Omental fat pad (tissue), 4 donors: ENCODE data around the gene DIP2B. TPM values are rescaled to one million over a fixed set of nuclear protein-coding genes. Genes with fewer than 3 reads are reported as not detected.

Source experiments
- ATAC-seq: fragments of 150-250 bp; one replicate; pipeline ENCODE4 v1.9.1; 2016; ENCODE audit warnings: mild to moderate bottlenecking, moderate library complexity; ENCODE audit not compliant: low FRiP score
- DNase-seq: peaks from one replicate; pipeline ENCODE4 v3.0.0-alpha.2; 2019; ENCODE audit warnings: low spot score
- total RNA-seq, 4 donors: library from RNA; depleted of rRNA; stranded (reverse); fragments of >200 nt; gene quantifications; one replicate each; pipeline ENCODE4 v1.1.0, GENCODE V29; 2016
- TF ChIP-seq, protein P1 (sequence below), 3 donors: fragments of 450-650 bp; IDR thresholded peaks; one replicate each; pipeline ENCODE4 v1.5.1; 2016 to 2017; ENCODE audit warnings: antibody characterized with exemption in 3 of 3, mild to moderate bottlenecking in 3 of 3, moderate library complexity in 2 of 3

DIP2B gene
- total RNA-seq, 4 donors from 2014 or later = 21.1 to 35.2 (median 24.4) TPM

DNA sequence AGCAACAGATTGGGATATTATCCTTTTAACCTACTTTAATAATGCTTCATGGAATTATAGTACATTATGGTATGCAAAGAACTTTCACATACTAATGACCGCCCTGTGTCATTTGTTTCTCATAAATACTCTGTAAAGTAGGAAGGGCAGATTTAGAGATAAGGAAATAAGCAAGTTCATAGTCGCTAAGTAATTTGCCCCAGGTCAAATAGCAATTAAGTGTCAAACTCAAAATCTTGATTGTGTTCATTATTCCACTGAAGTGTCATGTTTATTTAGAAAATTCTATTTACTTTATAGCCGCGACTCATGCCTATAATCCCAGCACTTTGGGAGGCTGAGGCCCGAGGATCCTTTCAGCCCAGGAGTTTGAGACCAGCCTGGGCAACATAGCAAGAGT, 160.4 kb downstream of the DIP2B start:
- ATAC-seq = no peak
- TF ChIP-seq, protein P1, sequence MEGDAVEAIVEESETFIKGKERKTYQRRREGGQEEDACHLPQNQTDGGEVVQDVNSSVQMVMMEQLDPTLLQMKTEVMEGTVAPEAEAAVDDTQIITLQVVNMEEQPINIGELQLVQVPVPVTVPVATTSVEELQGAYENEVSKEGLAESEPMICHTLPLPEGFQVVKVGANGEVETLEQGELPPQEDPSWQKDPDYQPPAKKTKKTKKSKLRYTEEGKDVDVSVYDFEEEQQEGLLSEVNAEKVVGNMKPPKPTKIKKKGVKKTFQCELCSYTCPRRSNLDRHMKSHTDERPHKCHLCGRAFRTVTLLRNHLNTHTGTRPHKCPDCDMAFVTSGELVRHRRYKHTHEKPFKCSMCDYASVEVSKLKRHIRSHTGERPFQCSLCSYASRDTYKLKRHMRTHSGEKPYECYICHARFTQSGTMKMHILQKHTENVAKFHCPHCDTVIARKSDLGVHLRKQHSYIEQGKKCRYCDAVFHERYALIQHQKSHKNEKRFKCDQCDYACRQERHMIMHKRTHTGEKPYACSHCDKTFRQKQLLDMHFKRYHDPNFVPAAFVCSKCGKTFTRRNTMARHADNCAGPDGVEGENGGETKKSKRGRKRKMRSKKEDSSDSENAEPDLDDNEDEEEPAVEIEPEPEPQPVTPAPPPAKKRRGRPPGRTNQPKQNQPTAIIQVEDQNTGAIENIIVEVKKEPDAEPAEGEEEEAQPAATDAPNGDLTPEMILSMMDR (IDR thresholded peaks at IDR 0.05) = no peak
- DNase-seq = no peak

DNA sequence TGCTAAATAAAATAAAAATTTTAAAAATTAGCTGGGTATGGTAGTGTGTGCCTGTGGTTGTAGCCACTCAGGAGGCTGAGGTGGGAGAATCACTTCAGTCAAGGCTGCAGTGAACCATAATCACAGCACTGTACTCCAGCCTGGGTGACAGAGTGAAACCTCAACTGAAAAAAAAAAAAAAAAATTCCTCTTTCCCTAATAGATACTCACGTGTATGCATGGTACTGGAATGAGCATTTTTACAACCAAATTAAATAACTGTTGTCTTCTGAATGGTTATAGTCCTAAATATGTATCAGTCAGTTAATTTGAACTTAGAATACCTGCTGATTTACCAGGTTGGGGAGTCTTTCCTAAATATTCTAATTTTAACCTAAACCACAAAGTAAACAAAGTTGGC, 160.8 kb downstream of the DIP2B start:
- ATAC-seq = no peak
- TF ChIP-seq, protein P1 (IDR thresholded peaks at IDR 0.05) = no peak
- DNase-seq = no peak

DNA sequence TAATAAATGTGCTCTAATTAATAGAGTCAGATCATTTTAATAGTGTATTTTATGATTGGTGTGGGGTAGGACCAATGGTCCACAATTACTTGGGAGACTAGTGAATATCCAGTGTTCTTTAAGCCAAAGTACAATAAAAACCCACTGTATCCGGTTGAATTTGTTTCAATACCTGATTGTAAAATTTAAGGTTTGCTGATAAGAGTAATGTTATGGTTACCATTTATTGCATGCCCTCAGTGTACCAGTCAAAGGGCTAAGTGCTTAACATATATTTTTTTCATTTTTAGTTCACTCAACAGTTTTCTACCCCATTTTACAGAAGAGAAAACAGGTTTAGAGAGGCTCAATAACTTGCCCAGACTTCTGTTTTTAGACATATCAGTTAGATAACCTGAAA, 161.2 kb downstream of the DIP2B start:
- TF ChIP-seq, protein P1 (IDR thresholded peaks at IDR 0.05) = no peak
- no peak for ATAC-seq
- no peak for DNase-seq

DNA sequence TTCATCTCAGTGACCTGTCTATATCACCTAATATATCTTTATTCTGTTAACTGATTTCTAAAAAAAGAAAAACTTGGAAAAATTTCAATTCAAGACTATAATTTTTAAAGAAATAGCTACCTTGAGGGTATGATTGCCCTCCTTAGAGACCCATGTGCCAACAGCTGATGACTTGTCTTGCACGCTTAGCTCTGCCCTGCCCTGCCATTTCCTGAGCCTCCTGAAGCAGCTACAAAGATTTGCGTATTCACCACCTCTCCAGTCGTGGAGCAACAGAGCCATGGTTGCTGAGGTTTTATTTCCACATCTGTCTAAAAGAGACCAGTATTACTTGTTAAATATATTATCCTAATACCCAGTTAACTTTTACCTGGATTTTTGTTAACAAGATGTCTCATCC, 167.4 kb downstream of the DIP2B start:
- TF ChIP-seq, protein P1 (IDR thresholded peaks at IDR 0.05) = no peak
- DNase-seq (no peak), ATAC-seq (no peak)

DNA sequence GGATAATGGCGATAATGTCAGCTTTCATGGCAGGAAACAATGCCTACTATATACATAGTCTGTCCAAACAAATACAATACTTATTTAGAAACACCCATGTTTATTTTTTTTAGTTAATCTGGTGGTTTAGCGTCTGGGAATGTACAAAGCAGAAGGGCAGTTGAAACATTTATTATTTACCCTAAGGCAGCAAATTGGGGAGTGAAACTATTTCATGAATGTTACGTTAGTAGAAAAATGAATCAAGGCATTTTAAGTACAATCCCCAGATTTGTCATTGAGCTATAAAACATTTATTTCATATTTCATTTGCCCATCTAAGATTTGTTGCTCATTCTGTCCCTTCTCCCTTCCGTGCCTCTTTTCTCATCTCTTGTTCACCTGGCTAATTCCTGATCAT, 172.0 kb downstream of the DIP2B start:
- TF ChIP-seq, protein P1 (IDR thresholded peaks at IDR 0.05) = no peak
- DNase-seq (no peak), ATAC-seq (no peak)

DNA sequence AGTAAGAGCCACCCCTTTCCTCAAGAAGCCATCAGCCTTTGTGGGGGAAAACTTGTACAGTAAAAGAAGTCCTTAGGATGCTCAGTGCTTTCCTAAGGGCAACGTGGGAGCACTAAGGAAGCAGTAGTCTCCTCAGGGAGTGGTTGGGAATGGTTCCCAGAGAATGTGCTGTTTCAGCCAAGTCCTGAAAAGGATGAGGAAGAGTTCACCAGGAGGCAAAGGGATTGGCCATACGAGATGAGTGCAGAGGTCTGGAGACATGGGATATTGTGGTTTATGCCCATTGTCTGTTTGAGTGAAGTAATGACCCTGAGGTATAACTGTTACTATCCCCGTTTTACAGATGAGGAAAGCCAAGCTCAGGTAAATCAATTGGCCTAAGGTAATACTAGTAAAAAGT, 173.1 kb downstream of the DIP2B start:
- TF ChIP-seq, protein P1 (IDR thresholded peaks at IDR 0.05) = no peak
- ATAC-seq = no peak

DNA sequence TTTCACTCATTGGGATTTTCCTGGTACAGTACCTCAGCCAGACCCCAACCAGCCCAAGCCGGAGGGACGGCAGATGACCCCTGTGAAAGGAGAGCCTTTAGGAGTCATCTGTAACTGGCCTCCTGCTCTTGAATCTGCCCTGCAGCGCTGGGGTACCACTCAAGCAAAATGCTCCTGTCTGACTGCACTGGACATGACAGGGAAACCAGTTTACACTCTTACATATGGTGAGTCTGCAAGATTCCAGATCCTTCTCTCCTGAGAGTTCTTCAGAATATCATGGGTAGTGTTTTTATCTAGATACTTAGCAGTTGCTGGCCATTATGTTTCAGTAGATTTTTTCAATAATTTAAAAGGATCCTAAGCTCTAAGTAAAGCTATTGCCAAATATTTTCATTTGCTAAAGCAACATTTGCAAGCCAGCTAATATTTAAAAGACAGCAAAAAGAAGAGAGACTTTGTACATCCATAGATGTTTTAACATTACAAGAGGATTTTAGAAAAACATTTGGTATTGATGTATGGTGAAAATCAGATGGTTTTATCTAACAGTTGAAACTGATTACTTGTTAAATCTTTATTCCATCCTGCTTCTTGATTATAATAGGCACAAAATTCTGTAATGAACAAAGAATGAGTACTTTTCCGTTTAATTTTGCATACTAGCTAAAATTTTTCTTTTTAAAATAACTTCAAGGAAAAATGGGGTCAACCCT, 174.0 kb downstream of the DIP2B start:
- TF ChIP-seq, protein P1 (IDR thresholded peaks at IDR 0.05) = no peak
- no peak for DNase-seq
- no peak for ATAC-seq

More for the DNA sequence above, 173.1 kb downstream of the DIP2B start:
- no peak for DNase-seq
